Measurements from ENCODE around the gene SIRT7.

Gene SIRT7

GRCh38 chr17:81878294-81878693, 39.7 kb downstream of the SIRT7 start:
- no peak overlapping the region for H3K4me3 ChIP-seq (ENCODE audit: low read depth, low read length)
- TF ChIP-seq, protein P1, sequence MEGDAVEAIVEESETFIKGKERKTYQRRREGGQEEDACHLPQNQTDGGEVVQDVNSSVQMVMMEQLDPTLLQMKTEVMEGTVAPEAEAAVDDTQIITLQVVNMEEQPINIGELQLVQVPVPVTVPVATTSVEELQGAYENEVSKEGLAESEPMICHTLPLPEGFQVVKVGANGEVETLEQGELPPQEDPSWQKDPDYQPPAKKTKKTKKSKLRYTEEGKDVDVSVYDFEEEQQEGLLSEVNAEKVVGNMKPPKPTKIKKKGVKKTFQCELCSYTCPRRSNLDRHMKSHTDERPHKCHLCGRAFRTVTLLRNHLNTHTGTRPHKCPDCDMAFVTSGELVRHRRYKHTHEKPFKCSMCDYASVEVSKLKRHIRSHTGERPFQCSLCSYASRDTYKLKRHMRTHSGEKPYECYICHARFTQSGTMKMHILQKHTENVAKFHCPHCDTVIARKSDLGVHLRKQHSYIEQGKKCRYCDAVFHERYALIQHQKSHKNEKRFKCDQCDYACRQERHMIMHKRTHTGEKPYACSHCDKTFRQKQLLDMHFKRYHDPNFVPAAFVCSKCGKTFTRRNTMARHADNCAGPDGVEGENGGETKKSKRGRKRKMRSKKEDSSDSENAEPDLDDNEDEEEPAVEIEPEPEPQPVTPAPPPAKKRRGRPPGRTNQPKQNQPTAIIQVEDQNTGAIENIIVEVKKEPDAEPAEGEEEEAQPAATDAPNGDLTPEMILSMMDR (IDR thresholded peaks at IDR 0.05; ENCODE audit: low read depth, low read length, missing control alignments), result no peak
- DNase-seq (ENCODE audit: low read depth), result no peak

DNA sequence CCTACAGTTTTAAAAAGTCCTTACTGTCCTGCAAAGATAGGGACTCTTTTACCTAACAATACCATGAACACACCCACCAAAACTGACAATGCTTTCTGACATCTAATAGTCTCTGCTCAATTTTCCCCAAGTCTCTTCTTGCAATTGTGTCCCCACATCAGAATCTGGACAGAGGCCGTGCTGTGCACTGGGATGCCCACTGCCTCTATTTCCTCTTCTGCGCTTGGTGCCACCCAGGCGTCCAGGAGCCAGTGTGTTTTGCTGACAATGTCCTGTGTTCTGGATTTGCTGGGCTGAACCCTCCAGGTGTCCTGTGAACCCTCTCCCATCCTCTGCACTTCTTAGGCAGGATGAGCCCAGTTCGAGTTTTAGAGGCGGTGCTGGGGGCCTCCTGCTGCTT, 40.4 kb downstream of the SIRT7 start:
- no peak overlapping the region for H3K4me3 ChIP-seq (ENCODE audit: low read depth, low read length)
- TF ChIP-seq, protein P1 (IDR thresholded peaks at IDR 0.05; ENCODE audit: low read depth, low read length, missing control alignments), result no peak
- DNase-seq (ENCODE audit: low read depth), result no peak

- TF ChIP-seq, protein P1 (IDR thresholded peaks at IDR 0.05; ENCODE audit: low read depth, low read length, missing control alignments), result peak; percentile 29
- peak; percentile 63 for DNase-seq (ENCODE audit: low read depth)
- H3K4me3 ChIP-seq (ENCODE audit: low read depth, low read length), result peak overlapping the region; percentile 99
These were observed 46.4 kb downstream of the SIRT7 start for GRCh38 chr17:81871387-81872230.

DNA sequence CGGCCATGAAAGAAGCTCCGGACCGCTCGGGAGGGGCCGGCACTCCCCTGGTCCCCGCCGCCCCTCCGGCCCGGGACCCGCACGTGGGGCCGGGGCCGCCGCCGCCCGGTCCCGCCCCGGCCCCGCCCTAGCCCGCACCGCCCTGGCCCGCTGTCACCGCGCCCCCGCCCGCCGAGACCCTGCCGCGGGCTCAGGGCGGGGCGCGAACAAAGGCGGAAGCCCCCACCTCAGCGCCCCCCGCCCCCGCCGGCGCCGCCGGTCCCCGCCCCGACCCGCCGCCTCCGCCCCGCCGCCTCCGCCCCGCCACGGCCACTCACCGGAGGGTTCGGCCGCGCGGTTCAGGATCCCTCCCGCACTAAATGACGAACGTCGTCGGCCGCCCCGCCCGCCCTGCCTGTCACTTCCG, 47.0 kb downstream of the SIRT7 start, which contains the start of gene ARHGDIA:
Gene ARHGDIA (minus strand): TSS at position 357 of the 406 bp plus-strand sequence. CDS start 1,407 bp downstream, outside the sequence.
- H3K4me3 ChIP-seq (ENCODE audit: low read depth, low read length), result peak within 1 kb of the TSS; percentile 99
- TF ChIP-seq, protein P1 (IDR thresholded peaks at IDR 0.05; ENCODE audit: low read depth, low read length, missing control alignments), result no peak
- DNase-seq (ENCODE audit: low read depth), result no peak

DNA sequence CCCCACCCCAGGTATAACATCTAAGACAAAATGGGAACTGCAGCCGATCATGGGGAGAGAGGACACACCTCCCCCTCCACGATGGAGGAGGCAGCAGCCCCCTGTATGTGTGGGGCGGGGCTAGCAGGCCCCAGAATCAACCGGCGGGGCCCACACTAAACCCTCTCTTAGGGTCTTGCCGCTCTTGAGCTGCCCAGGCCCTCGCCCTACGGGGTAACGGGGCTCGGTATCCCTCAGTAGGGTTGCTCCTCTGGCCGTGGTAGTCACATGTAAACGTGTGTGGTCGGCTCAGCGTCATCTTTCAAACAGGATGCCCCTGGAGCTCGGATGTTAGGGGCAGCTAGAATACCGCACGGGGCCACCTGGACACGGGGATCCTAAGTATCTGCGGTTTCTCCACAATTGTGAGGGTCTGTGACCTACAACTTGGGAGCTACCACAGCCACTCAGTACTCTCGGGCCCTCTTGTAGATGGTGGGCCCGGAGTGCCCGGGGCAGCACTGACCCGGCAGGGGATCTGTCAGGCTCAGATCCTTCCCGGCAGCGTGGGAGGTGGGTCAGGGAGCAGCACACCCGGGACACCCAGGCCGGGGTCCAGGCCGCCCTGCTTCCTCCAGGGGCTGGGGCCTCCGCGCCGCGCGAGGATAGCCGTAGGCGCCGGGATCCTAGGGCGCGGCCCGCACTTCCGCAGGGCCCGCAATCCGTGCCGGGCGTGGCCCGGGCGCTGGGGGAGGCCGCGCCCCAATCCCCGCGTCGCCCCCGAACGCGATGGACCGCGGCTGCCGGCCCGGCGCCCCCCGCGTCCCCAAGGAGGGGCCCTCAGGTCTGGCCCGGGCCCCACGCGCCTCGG, 47.6 kb downstream of the SIRT7 start:
- TF ChIP-seq, protein P1 (IDR thresholded peaks at IDR 0.05; ENCODE audit: low read depth, low read length, missing control alignments), result no peak
- H3K4me3 ChIP-seq (ENCODE audit: low read depth, low read length), result peak overlapping the region; percentile 99
- no peak for DNase-seq (ENCODE audit: low read depth)

DNA sequence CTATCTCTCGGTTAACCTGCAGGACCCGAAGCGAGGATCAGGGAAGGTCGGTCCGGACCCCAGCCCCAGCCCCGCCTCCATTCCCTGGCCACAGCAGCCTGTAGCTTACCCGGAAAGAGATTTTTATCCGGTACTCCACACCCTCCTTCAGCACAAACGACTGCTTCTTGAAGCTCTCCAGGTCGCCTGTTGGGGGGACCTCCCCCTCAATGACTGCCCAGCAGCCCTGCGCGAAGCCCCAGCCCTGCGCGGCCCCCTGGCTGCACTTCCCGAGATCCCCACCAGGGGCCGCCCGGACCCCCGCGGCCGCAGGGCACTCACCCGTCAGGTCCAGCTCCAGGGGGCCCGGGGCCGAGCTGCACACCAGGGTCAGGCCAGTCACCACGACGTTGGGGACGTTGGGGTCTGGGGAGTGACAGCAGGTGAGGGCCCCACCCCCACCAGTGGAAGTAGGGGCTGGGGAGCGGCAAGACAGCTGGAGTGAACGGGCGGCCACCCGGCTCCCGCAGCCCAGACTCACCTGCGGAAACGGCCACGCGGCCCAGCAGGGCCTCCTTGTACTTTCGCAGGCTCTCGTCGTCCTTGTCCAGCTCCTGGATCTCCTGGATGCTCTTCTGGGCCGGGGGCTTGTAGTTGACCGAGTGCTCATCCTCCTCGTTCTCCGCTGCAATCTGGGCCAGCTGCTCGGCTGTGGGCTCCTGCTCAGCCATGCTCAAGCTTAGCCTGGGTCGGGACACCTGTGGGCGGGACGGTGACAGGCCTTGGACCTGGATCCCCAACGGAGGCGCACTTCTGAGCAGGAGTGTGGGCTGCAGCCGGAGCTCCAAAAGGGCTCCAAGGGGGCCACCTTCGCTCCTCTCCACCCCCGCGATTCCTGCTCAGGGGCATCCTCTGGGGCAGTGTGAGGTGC, 48.5 kb downstream of the SIRT7 start:
- H3K4me3 ChIP-seq (ENCODE audit: low read depth, low read length), result peak overlapping the region; percentile 99
- TF ChIP-seq, protein P1 (IDR thresholded peaks at IDR 0.05; ENCODE audit: low read depth, low read length, missing control alignments), result peak; percentile 88
- no peak for DNase-seq (ENCODE audit: low read depth)

All from GM12864 (cell line).